Loucy (cell line): ENCODE results near the gene ZNF564.

ENCODE experiments used
- H2AFZ ChIP-seq: fragments of 200-600 bp; sonication (generic); 2 replicates; pipeline ENCODE4 v1.6.0; 2016; ENCODE audit warnings: antibody characterized with exemption, mild to moderate bottlenecking, low read length, moderate library complexity
- H3F3A ChIP-seq: fragments of 200-600 bp; 2 replicates; pipeline ENCODE4 v1.6.0; 2016; ENCODE audit warnings: antibody characterized with exemption, low read depth, mild to moderate bottlenecking
- H3K27me3 ChIP-seq: fragments of 200-600 bp; sonication (generic); 2 replicates; pipeline ENCODE4 v1.6.1; 2014; ENCODE audit warnings: low read length, mild to moderate bottlenecking; ENCODE audit not compliant: insufficient read depth, poor library complexity, severe bottlenecking
- H3K36me3 ChIP-seq: fragments of 200-600 bp; sonication (generic); 2 replicates; pipeline ENCODE4 v1.6.1; 2016; ENCODE audit warnings: low read length; ENCODE audit not compliant: insufficient read depth
- H3K4me1 ChIP-seq: fragments of 200-600 bp; sonication (generic); 2 replicates; pipeline ENCODE4 v1.5.1; 2014; ENCODE audit warnings: low read length, mild to moderate bottlenecking; ENCODE audit not compliant: insufficient read depth, poor library complexity, severe bottlenecking
- H3K4me2 ChIP-seq: fragments of 200-600 bp; sonication (generic); 2 replicates; pipeline ENCODE4 v1.6.0; 2014; ENCODE audit warnings: antibody characterized with exemption, low read length, low read depth, mild to moderate bottlenecking; ENCODE audit not compliant: poor library complexity, severe bottlenecking
- H3K4me3 ChIP-seq: fragments of 200-600 bp; sonication (generic); 2 replicates; pipeline ENCODE4 v1.5.1; 2014; ENCODE audit warnings: low read length, mild to moderate bottlenecking, mixed read lengths; ENCODE audit not compliant: poor library complexity, severe bottlenecking
- H3K79me2 ChIP-seq: fragments of 200-600 bp; sonication (generic); 2 replicates; pipeline ENCODE4 v1.6.1; 2014; ENCODE audit warnings: low read length; ENCODE audit not compliant: insufficient read depth
- H3K9ac ChIP-seq: fragments of 200-600 bp; sonication (generic); 2 replicates; pipeline ENCODE4 v1.6.0; 2014; ENCODE audit warnings: mild to moderate bottlenecking, low read depth, low read length, moderate library complexity; ENCODE audit not compliant: poor library complexity, severe bottlenecking
- H3K9me2 ChIP-seq: fragments of 200-600 bp; sonication (generic); replicated peaks from 2 replicates; pipeline ENCODE4 v1.6.1; 2016; ENCODE audit warnings: low read depth, low read length, mixed read lengths
- H3K9me3 ChIP-seq: fragments of 200-600 bp; sonication (generic); 2 replicates; pipeline ENCODE4 v1.6.1; 2014; ENCODE audit warnings: mild to moderate bottlenecking, antibody characterized with exemption, low read length, low read depth; ENCODE audit not compliant: insufficient read depth
- H4K20me1 ChIP-seq: fragments of 200-600 bp; sonication (generic); 2 replicates; pipeline ENCODE4 v1.6.0; 2014; ENCODE audit warnings: antibody characterized with exemption, low read length, mild to moderate bottlenecking; ENCODE audit not compliant: insufficient read depth, poor library complexity, severe bottlenecking
- CTCF ChIP-seq: fragments of 200-600 bp; sonication (generic); conservative IDR thresholded peaks from 2 replicates; pipeline ENCODE4 v1.5.1; 2014; ENCODE audit warnings: mild to moderate bottlenecking, antibody characterized with exemption, low read length
- EZH2phosphoT487 ChIP-seq: fragments of 200-600 bp; IDR thresholded peaks from 2 replicates; pipeline ENCODE4 v1.6.1; 2018; ENCODE audit warnings: antibody characterized with exemption, mild to moderate bottlenecking, moderate library complexity, borderline replicate concordance

ZNF564 gene

GRCh38 chr19:12513531-12514061 is 37.7 kb downstream of the ZNF564 start:
- Histone ChIP-seq H3K9me2 (no peaks in the 10 kb centered on the region), H3K4me3 (no peak overlapping the region), H3K79me2 (no peaks in the 10 kb centered on the region), H2AFZ (no peak overlapping the region), H3K9me3 (no peaks in the 10 kb centered on the region; the same call in 1 of the 2 replicates), H3K9ac (no peak overlapping the region), H3K4me1 (no peaks in the 10 kb centered on the region), H3K4me2 (no peak overlapping the region), H4K20me1 (no peaks in the 10 kb centered on the region), H3K27me3 (no peaks in the 10 kb centered on the region), H3F3A (no peaks in the 10 kb centered on the region), H3K36me3 (no peaks in the 10 kb centered on the region)
- TF ChIP-seq EZH2phosphoT487: no peak
- no peak for TF ChIP-seq CTCF

- H3F3A ChIP-seq: no peaks in the 10 kb centered on the region
- TF ChIP-seq CTCF (no peak), EZH2phosphoT487 (no peak)
- H3K79me2 ChIP-seq: no peaks in the 10 kb centered on the region
- H3K36me3 ChIP-seq: no peaks in the 10 kb centered on the region
- H3K9me3 ChIP-seq: no peaks in the 10 kb centered on the region
- H3K4me1 ChIP-seq: peaks cover 10% of the 10 kb centered on the region
- H2AFZ ChIP-seq: no peak overlapping the region
- no peaks in the 10 kb centered on the region for H3K27me3 ChIP-seq
- H3K9me2 ChIP-seq: no peaks in the 10 kb centered on the region
- no peak overlapping the region for H3K9ac ChIP-seq
- H3K4me3 ChIP-seq: no peak overlapping the region
- no peaks in the 10 kb centered on the region for H4K20me1 ChIP-seq
- no peak overlapping the region for H3K4me2 ChIP-seq
These were observed 54.2 kb downstream of the ZNF564 start for GRCh38 chr19:12497032-12497431.

GRCh38 chr19:12496480-12496879 is 54.8 kb downstream of the ZNF564 start:
- H3K9me2 ChIP-seq: no peaks in the 10 kb centered on the region
- H3K4me2 ChIP-seq: no peak overlapping the region
- no peaks in the 10 kb centered on the region for H3F3A ChIP-seq
- no peaks in the 10 kb centered on the region for H4K20me1 ChIP-seq
- no peaks in the 10 kb centered on the region for H3K79me2 ChIP-seq
- no peaks in the 10 kb centered on the region for H3K9me3 ChIP-seq
- no peak overlapping the region for H3K9ac ChIP-seq
- no peaks in the 10 kb centered on the region for H3K36me3 ChIP-seq
- H3K27me3 ChIP-seq: no peaks in the 10 kb centered on the region
- H3K4me3 ChIP-seq: no peak overlapping the region
- peaks cover 10% of the 10 kb centered on the region for H3K4me1 ChIP-seq
- no peak for TF ChIP-seq CTCF
- no peak for TF ChIP-seq EZH2phosphoT487
- no peak overlapping the region for H2AFZ ChIP-seq
